ENCODE measurements around the gene SLC35A2. TPM values are rescaled to one million over a fixed set of nuclear protein-coding genes. Genes with fewer than 3 reads are reported as not detected.

Gene SLC35A2
- total RNA-seq, 1 donor from 2014 or later = 27.2 TPM

DNA sequence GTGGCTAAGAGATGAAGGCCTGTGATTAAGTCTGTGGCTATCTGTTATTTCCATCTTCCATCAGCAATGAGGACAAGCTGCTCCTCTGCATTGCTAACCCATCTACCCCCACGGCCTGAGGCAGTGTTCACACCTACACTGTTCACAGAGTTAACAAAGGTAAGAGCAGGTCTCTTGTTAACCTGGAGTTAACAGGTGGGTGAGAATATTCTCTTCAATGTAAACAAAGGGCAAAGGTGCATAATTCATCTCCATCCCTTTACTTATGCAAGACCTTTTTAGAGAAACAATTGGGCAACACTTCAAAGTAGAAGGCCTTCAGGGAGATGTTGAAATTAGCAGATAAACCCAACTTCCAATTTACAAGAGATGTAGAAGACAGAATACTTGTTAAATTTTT, 2.8 kb downstream of the SLC35A2 start:
- no peak overlapping the region for H3K4me3 Mint-ChIP-seq (ENCODE audit: unreplicated experiment)
- H3K27ac Mint-ChIP-seq (ENCODE audit: unreplicated experiment) = peak overlapping the region; percentile 24
- TF ChIP-seq, protein P1, sequence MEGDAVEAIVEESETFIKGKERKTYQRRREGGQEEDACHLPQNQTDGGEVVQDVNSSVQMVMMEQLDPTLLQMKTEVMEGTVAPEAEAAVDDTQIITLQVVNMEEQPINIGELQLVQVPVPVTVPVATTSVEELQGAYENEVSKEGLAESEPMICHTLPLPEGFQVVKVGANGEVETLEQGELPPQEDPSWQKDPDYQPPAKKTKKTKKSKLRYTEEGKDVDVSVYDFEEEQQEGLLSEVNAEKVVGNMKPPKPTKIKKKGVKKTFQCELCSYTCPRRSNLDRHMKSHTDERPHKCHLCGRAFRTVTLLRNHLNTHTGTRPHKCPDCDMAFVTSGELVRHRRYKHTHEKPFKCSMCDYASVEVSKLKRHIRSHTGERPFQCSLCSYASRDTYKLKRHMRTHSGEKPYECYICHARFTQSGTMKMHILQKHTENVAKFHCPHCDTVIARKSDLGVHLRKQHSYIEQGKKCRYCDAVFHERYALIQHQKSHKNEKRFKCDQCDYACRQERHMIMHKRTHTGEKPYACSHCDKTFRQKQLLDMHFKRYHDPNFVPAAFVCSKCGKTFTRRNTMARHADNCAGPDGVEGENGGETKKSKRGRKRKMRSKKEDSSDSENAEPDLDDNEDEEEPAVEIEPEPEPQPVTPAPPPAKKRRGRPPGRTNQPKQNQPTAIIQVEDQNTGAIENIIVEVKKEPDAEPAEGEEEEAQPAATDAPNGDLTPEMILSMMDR (IDR thresholded peaks at IDR 0.05; ENCODE audit: unreplicated experiment) = no peak
- peaks cover 7% of the 10 kb centered on the region for H3K27me3 Mint-ChIP-seq (ENCODE audit: unreplicated experiment)
- H3K9me3 Mint-ChIP-seq (ENCODE audit: unreplicated experiment) = no peaks in the 10 kb centered on the region
- no peak for DNase-seq (ENCODE audit: low spot score)
- H3K36me3 Mint-ChIP-seq (ENCODE audit: low read depth, unreplicated experiment) = peaks cover 13% of the 10 kb centered on the region
- peaks cover 16% of the 10 kb centered on the region for H3K4me1 Mint-ChIP-seq (ENCODE audit: unreplicated experiment)

DNA sequence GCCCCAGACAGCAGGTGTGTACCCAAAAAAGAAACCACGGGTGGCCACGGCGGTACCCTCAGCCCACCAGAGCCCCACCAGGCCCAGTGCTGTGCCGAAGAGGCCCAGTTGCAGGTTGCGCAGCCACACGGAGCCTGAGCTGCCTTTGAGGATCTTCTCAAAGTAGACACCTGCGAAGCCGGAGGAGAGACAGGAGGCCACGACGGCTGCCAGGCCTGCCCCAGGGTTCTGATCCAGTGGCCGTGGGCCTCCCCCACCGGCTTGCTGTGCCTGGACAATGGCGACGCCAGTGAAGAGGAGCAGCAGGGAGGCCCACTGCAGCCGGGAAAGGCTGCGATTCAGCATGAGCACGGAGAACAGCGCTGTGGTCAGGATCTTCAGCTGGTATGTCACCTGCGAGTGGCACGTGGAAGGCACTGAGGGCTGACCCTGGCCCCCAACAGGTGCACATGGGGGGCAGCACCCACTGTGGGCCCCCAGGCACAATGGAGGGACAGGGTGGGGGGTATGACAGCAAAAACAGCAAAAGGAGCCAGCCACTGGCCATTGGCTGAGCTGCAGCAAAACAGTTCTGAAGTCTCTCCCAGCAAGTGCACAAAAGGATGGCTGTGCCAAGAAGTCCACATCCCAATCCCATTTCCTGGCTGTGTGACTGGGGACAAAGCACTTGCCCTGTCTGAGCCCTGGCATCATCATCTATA, 6.2 kb downstream of the SLC35A2 start:
- Mint-ChIP-seq H3K27ac (ENCODE audit: unreplicated experiment) (no peak overlapping the region), H3K4me1 (ENCODE audit: unreplicated experiment) (no peaks in the 10 kb centered on the region), H3K4me3 (ENCODE audit: unreplicated experiment) (no peak overlapping the region), H3K9me3 (ENCODE audit: unreplicated experiment) (no peaks in the 10 kb centered on the region), H3K27me3 (ENCODE audit: unreplicated experiment) (no peaks in the 10 kb centered on the region), H3K36me3 (ENCODE audit: low read depth, unreplicated experiment) (peaks cover 19% of the 10 kb centered on the region)
- DNase-seq (ENCODE audit: low spot score) = no peak
- TF ChIP-seq, protein P1 (IDR thresholded peaks at IDR 0.05; ENCODE audit: unreplicated experiment) = no peak

DNA sequence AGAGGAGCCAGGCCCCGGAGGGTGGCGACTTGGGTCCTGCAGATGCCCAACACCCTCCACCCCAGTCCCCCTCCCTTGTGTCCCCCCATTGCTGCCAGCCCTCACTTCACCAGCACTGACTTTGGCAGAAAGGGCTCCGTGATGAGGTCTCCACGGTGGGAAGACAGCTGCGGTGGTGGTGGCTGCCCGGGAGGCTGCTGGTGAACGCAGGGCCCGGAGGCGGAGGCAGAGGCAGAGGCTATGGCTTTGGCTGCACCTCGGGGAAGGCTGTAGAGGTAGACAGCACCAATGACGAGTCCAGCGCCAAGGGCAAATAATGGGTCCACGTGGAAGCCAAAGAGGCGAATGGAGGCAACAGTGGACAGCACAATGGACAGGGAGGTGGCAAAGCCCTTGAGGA, 6.8 kb downstream of the SLC35A2 start:
- peaks cover 19% of the 10 kb centered on the region for H3K36me3 Mint-ChIP-seq (ENCODE audit: low read depth, unreplicated experiment)
- H3K9me3 Mint-ChIP-seq (ENCODE audit: unreplicated experiment) = no peaks in the 10 kb centered on the region
- no peak overlapping the region for H3K27ac Mint-ChIP-seq (ENCODE audit: unreplicated experiment)
- TF ChIP-seq, protein P1 (IDR thresholded peaks at IDR 0.05; ENCODE audit: unreplicated experiment) = no peak
- H3K4me1 Mint-ChIP-seq (ENCODE audit: unreplicated experiment) = no peaks in the 10 kb centered on the region
- DNase-seq (ENCODE audit: low spot score) = no peak
- H3K27me3 Mint-ChIP-seq (ENCODE audit: unreplicated experiment) = no peaks in the 10 kb centered on the region
- H3K4me3 Mint-ChIP-seq (ENCODE audit: unreplicated experiment) = no peak overlapping the region

DNA sequence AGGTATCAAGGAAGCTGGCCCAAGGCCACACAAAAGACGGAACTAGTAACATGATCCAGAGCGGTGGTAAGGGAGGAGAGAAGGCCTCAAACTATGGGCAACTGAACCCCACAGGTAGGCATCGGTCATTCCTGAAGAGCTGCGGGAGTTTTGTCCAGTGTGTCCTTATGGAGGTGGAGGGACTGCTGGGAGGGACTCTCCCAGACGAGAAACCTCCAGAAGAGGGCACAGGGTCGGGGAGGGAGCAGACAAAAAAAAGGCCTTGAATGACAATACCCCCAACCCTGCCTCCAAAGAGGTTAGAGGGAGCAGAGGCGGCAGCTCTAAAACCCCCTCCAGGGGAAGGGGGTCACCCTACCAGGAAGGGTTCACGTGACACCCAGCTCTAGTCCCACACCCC, 7.3 kb downstream of the SLC35A2 start:
- Mint-ChIP-seq H3K36me3 (ENCODE audit: low read depth, unreplicated experiment) (peaks cover 19% of the 10 kb centered on the region), H3K4me3 (ENCODE audit: unreplicated experiment) (no peak overlapping the region)

DNA sequence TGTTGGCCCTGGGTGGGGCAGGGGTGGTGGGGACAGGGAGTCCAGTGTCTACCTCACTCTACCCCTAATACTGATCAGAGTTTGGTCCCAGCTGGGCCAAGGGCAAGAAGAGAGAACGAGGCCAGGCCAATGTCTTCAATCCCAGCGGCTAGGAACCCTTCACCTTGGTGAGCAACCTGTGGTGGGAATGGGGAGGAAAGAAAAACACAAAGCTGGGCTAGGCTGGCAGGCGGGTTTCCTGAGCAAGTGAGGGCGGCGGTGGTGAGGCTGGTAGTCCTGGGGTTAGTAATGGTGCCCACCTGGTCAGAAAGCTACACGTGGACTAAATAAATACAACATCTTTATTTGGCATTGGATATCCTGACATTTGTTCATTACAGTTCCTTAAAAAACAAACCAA, 8.2 kb downstream of the SLC35A2 start:
- H3K4me3 Mint-ChIP-seq (ENCODE audit: unreplicated experiment) = no peak overlapping the region
- H3K27me3 Mint-ChIP-seq (ENCODE audit: unreplicated experiment) = no peaks in the 10 kb centered on the region
- TF ChIP-seq, protein P1 (IDR thresholded peaks at IDR 0.05; ENCODE audit: unreplicated experiment) = no peak
- H3K9me3 Mint-ChIP-seq (ENCODE audit: unreplicated experiment) = no peaks in the 10 kb centered on the region
- H3K36me3 Mint-ChIP-seq (ENCODE audit: low read depth, unreplicated experiment) = peaks cover 19% of the 10 kb centered on the region
- no peak for DNase-seq (ENCODE audit: low spot score)
- H3K27ac Mint-ChIP-seq (ENCODE audit: unreplicated experiment) = peak overlapping the region; percentile 24
- H3K4me1 Mint-ChIP-seq (ENCODE audit: unreplicated experiment) = no peaks in the 10 kb centered on the region

More for the DNA sequence above, 7.3 kb downstream of the SLC35A2 start:
- peak overlapping the region; percentile 18 for H3K27ac Mint-ChIP-seq (ENCODE audit: unreplicated experiment)
- no peaks in the 10 kb centered on the region for H3K27me3 Mint-ChIP-seq (ENCODE audit: unreplicated experiment)
- no peaks in the 10 kb centered on the region for H3K4me1 Mint-ChIP-seq (ENCODE audit: unreplicated experiment)
- TF ChIP-seq, protein P1 (IDR thresholded peaks at IDR 0.05; ENCODE audit: unreplicated experiment) = no peak
- DNase-seq (ENCODE audit: low spot score) = no peak
- H3K9me3 Mint-ChIP-seq (ENCODE audit: unreplicated experiment) = no peaks in the 10 kb centered on the region
